Activated CD4-positive, CD25-positive, alpha-beta regulatory T cell treated with anti-CD3 and anti-CD28 coated beads, Interleukin-2, amount 50 U/mL, for 16 hours (primary cell): ENCODE results near the gene CISH.

Source experiments
- DNase-seq: peaks from one replicate; pipeline ENCODE4 v3.0.0-alpha.2; 2020; ENCODE audit warnings: low read depth, low spot score

CISH gene

GRCh38 chr3:50572158-50572557, 39.4 kb downstream of the CISH start:
- DNase-seq: peak; percentile 66

GRCh38 chr3:50571486-50571885, 40.1 kb downstream of the CISH start:
- DNase-seq: no peak

- DNase-seq: no peak
These were observed 40.9 kb downstream of the CISH start for GRCh38 chr3:50570508-50571279.

DNA sequence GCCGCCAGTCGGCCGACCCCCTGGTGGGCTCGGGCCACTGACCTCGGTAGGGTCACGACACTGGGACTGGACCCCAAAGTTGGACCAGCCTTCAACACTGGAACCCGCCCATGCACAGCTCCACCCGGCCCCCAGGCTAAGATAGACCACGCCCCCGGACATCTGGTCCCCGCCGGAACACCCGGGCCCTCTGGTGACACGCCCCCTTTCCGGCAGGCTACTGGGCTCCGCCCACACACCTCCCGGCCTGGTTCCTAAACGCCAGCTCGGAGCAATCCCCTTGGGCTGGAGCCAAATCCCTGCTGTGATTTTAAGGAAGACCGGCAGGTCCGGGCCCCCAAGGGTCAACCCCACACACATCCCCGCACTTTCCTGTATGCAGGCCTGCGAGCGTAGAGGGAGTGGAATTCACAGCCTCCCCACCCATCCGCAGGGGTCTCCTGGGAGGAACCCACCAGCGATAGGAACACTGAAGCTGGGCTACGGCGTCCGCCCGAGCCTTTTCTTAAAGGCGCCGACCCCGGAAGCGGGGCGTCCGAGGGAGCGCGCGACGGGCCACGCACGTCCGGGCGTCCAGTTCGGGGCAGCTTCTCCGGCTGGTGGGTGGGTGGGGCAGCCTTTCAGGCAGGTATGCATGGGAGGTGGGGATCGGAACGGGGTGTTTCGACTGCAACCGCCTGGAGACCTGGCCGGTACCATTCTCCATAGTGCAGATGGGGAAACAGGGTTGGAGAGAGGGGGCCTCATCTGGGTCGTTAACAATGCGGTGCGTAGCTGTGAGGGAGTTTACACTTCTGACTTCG, 42.4 kb downstream of the CISH start, which contains the start of gene HEMK1:
Gene HEMK1, plus strand, starts transcription at position 576 of the 803 bp plus-strand sequence. CDS start 1,583 bp downstream, outside the sequence.
- peak; percentile 80 for DNase-seq

- peak; percentile 90 for DNase-seq
These were observed 44.0 kb downstream of the CISH start, which contains the start of gene C3orf18 for GRCh38 chr3:50567386-50568167. TSS of gene C3orf18 (minus strand) at chr3:50567747. CDS start at chr3:50565699, 2,048 bp downstream.

DNA sequence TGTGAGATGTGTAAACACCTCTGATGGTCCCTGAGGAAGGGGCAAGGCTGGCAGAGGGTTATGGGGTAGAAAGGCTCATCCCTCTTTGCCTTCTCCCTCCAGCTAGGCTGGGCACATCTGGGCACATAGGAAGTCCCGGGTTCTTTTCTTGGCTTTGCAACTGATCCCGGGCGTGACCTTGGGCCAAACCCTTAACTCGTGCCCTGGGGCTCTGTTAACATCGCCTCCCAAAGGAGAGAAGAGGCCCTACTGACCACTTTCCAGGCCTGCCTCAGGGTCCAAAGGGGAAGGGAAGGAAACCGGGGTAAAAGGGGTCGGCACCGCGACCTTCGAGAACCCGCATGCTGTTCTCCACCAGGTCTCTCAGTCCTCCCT, 44.6 kb downstream of the CISH start:
- DNase-seq: no peak

DNA sequence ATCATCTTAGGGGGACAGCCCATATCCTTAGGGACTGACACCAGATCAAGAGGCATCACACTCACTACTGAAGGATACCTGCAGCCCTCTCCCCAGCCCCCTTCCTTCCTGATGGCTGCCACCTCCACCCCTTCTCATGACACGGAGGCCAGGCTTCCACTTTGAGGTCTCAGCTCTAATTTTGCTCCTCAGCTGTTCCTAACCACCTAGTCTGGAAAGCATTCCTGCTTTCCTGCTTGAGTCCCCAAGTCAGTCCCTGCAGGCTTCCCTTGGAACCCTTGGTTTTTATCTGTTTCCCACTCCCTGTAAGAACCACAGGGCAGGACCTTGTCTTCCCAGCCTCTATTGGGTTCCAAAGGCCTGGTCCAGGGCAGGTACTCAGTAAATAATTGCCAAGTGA, 47.3 kb downstream of the CISH start:
- no peak for DNase-seq

DNA sequence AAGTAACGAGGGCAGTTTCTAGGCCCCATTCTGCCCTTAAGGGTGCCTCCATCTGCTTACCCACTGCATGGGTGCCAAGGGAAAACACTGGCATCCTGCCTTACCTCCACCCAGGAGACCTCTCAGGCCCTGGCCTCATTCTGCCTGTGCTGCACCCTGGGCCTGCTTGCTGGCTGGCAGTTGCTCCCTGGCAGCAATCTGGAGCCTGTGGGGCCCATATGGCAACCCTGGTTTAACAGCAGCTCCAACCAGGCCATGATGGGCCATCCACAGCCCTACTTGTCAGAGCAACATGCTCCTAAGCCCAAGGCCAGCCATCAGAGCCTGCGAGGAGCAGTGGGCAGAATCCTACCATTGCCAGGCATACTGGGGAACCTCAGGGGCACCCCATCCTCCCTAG, 47.7 kb downstream of the CISH start:
- DNase-seq: no peak

- no peak for DNase-seq
These were observed 48.7 kb downstream of the CISH start for GRCh38 chr3:50562861-50563260.

DNA sequence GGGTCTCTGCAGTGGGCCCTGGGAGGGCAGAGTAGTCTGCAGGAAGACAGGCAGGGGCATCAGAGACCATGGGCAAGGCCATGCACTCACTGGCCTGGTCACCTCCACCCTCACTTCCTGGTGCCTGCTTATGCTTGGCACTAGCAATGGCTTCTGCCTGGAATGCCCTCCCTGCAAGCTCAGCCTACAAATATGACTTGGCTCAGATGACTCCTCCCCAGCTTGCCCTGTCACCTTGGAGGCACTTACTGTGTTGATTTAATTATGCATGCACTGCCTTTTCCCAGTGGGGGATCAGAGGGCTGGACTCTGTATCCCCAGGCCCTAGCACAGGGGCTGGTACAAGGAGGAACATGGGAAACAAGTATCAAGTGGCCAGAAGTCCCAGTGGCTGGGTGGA, 51.9 kb downstream of the CISH start:
- DNase-seq: no peak

- DNase-seq: no peak
These were observed 53.7 kb downstream of the CISH start for GRCh38 chr3:50557915-50558314.

GRCh38 chr3:50557106-50557505, 54.5 kb downstream of the CISH start:
- no peak for DNase-seq
